Stimulated activated CD4-positive, alpha-beta T cell treated with anti-CD3 and anti-CD28 coated beads, Interleukin-15, amount 100 ng/mL, for 1 hour (primary cell): ENCODE results near the gene GJB6.
A peak's percentile ranks its signal among the peaks of the same experiment; 100 is the strongest.
"Not testable (repeated sequence)": the region's sequence is repeated elsewhere in the genome, so short reads cannot be mapped to it uniquely, and the experiment has no call there.

Experiments used
- DNase-seq, 2 donors: peaks; one replicate each; pipeline ENCODE4 v3.0.0-alpha.2; 2020; ENCODE audit warnings: low read depth in 1 of 2, low spot score in 1 of 2

GJB6 gene

DNA sequence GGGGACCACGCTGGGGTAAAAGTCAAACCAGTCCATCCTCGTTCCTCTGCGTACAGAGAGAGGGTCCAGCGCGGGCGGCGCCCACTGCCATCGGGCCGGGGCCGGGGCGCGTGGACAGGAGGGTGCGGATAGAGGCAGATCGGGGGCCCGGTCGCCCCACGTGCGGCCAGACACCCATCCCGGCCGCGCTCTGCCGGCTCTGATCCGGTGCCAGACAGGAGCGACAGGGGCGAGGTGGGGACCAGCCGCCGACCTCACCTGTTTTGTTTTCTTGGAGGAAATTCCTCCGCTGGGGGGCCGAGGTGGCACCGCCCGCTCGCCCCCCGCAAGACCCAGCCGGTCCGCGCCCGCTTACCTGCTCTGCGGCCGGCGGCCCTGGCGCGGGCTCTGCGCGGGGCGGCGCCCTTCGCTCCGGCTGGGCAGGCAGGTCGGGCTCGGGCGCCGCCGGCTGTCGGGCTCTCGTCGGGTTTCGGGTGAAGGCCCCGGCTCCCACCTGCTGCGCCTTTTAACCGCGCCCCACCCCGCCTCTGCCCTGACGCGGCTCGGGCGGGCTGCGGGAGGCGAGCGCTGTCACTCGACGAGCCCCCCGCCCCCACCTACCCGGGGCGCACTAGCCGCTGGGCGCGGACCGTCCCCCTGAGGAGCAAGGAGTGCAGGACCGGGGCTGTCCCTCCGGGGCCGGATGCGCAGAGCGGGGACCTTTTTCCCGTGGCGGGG lies at the start of gene GJB6:
Gene GJB6, minus strand, starts transcription at position 481 of the 717 bp plus-strand sequence. CDS start 8,839 bp downstream, outside the sequence.
- peak in 1 of 2 donors; percentile 16 for DNase-seq

DNA sequence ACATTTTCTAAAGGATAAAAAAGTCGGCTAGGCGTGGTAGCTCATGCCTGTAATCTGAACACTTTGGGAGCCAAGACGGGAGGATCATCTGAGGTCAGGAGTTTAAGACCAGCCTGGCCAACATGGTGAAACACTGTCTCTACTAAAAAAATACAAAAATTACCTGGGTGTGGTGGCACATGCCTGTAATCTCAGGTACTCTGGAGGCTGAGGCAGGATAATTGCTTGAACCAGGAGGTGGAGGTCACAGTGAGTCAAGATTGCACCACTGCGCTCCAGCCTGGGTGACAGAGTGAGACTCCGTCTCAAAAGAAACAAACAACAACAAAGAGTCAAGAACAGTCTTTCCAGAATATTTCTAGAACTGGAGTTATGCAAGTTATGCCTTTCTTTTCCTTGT lies 44.8 kb upstream of the GJB6 start:
- DNase-seq, result not testable (repeated sequence)

GRCh38 chr13:20274466-20274865 lies 42.3 kb upstream of the GJB6 start:
- no peak for DNase-seq

- no peak for DNase-seq
Observed at GRCh38 chr13:20272588-20273171, 40.6 kb upstream of the GJB6 start.

DNA sequence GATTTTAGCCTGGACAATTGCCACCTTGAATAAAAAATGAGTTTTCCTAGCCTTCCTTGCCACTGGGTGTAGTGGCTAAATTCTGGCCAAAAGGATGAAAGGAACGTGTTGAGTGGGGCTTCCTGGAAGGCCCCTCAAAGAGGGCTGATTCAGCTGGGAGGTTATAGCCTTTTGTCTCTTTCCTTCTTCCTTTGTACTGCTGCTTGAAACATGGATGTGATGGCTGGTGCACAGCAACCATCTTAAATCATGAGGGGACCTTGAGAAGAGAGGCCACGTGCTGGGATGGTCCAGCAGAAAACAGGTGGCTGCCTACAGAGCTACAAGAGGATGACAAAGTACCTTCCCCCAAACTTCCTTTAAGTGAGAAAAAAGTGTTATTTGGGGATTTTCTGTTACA lies 40.0 kb upstream of the GJB6 start:
- DNase-seq, result no peak

DNA sequence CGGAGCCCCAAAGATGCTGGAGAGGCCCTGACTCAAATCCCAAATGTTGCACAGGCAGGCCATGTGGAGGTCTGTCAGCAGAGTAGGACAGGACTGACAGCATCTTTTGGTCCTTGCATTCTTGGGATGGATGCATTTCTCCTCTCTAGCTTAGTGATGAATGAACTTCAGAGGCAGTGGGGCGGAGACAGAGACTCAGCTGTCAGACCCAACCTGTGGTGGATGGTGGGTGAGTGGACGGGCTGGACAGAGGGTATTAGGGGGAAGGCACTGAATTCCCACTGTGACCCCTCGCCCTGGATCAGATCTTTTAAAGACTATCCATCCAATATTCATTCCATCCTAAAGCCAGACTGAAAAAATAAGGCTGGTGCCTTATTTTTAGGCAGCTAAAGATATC lies 39.3 kb upstream of the GJB6 start:
- no peak for DNase-seq

DNA sequence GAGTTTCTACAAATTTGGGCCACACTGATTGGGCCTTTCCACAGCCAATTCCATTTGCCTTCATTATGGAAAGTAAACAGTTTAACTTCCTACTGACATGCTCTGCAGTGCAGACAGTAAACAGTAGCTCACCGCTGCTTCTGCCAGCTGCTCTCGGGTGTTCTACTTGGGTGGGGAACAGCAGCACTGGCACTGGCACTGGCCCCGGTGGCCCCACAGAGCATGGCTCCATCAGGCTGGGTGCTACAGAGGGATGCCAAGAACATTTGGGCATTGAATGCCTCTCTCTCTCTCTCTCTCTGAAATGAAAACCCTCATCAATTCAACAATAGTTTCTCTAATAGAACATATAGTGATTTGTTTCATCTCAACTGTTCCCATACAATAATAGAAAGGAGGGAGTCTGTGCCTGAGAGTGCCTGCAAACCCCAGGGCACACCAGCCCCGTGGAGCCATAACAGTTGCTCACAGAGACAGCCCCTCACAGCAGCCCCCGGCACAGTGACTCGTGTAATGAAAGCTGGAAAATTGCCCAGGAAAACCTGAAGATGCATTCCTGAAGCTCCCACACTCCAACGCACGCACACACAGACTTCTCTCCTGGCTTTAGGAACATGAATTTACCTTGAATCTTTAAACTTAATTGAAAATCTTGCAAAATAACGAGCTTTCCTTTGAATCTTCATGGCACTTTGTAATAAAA lies 38.2 kb upstream of the GJB6 start:
- no peak for DNase-seq

GRCh38 chr13:20264271-20265018 lies 32.3 kb upstream of the GJB6 start:
- no peak for DNase-seq

GRCh38 chr13:20263393-20264044 lies 31.4 kb upstream of the GJB6 start:
- no peak for DNase-seq

- no peak for DNase-seq
Observed at GRCh38 chr13:20258963-20259288, 26.8 kb upstream of the GJB6 start.

- no peak for DNase-seq
Observed at GRCh38 chr13:20258208-20258962, 26.3 kb upstream of the GJB6 start.

DNA sequence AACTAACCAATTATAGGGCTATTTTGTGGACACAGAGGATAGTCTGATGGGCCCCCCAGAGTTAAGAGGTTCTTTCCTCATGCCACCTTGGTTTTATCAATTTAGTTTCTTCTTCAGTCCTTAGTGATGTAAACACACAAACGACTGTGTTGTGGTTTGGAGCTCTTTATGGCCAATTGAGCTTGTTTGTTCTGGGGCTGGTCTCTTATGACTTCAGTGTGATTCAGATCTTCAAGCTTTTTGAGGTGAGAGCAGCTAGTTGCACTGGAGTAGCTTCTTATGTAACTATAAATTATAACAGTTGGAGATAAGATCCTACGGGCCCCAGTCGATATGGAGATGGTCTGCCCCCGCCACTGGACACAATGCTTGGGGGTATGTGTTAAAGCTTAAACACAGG lies 22.0 kb upstream of the GJB6 start:
- no peak for DNase-seq

DNA sequence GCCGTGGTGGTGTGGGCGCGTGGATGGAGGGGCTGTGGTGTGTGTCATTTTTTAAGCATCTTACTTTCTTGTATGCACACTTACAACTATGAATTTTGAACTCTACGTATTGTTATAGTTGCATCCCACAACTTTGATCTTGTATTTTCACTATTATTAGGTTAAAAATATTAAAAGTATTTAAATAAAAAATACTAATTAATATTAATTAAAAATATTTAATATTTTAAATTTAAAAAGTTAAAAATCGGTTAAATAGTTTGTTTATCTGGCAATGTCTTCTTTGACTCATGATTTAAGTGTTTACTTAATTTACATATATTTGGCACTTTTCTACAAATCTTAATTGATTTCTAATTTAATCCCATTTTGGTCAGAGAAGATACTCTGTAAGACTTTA lies 17.8 kb upstream of the GJB6 start:
- DNase-seq, result no peak

DNA sequence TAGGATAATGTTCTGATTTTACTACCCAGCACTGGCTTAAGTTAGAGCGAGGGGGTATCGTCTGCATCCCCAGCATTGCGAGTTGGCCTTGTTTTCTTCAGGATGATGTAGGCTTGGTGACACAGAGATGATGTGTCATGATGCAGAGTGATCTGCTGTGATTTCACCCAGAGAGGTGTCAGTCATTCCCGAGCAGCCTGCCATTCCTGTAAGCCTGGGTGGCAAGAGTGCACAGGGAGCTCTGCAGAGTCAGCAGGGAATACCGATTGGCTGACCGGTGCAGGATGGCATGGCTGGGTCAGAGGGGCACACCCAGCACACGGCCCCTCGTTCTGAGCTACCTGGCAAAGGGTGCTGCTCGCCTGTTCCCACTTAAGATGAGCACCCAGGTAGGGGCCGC lies 15.8 kb upstream of the GJB6 start:
- no peak for DNase-seq

GRCh38 chr13:20247403-20247802 lies 15.3 kb upstream of the GJB6 start:
- no peak for DNase-seq

- no peak for DNase-seq
Observed at GRCh38 chr13:20241593-20241992, 9.5 kb upstream of the GJB6 start.

DNA sequence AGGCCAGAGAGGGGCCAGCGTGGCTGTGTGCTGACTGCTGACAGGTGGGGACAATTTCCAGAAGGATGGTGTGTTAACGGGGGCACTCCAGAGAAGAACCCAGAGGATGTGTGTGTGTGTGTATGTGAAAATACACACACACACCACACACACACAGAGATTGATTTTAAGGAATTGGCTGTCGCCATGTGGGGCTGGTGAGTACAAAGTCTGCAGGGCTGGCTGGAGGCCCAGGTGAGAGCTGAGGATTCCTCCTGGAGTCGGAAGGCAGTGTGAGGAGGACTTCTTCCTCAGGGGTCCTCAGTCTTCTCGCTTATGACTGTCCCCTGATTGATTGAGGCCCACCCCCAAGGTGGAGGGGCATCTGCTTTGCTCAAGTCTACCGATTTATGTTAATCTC lies 7.6 kb upstream of the GJB6 start:
- no peak for DNase-seq

- DNase-seq, result no peak
Observed at GRCh38 chr13:20232556-20233277, 598 bp upstream of the GJB6 start.

GRCh38 chr13:20230913-20231838 lies 943 bp downstream of the GJB6 start:
- no peak for DNase-seq
